Loucy (cell line): ENCODE measurements around the gene VWA5B2.

Experiments
- H2AFZ ChIP-seq: fragments of 200-600 bp; sonication (generic); 2 replicates; pipeline ENCODE4 v1.6.0; 2016; ENCODE audit warnings: antibody characterized with exemption, mild to moderate bottlenecking, low read length, moderate library complexity
- H3F3A ChIP-seq: fragments of 200-600 bp; 2 replicates; pipeline ENCODE4 v1.6.0; 2016; ENCODE audit warnings: antibody characterized with exemption, low read depth, mild to moderate bottlenecking
- H3K27me3 ChIP-seq: fragments of 200-600 bp; sonication (generic); 2 replicates; pipeline ENCODE4 v1.6.1; 2014; ENCODE audit warnings: low read length, mild to moderate bottlenecking; ENCODE audit not compliant: insufficient read depth, poor library complexity, severe bottlenecking
- H3K36me3 ChIP-seq: fragments of 200-600 bp; sonication (generic); 2 replicates; pipeline ENCODE4 v1.6.1; 2016; ENCODE audit warnings: low read length; ENCODE audit not compliant: insufficient read depth
- H3K4me1 ChIP-seq: fragments of 200-600 bp; sonication (generic); 2 replicates; pipeline ENCODE4 v1.5.1; 2014; ENCODE audit warnings: low read length, mild to moderate bottlenecking; ENCODE audit not compliant: insufficient read depth, poor library complexity, severe bottlenecking
- H3K4me2 ChIP-seq: fragments of 200-600 bp; sonication (generic); 2 replicates; pipeline ENCODE4 v1.6.0; 2014; ENCODE audit warnings: antibody characterized with exemption, low read length, low read depth, mild to moderate bottlenecking; ENCODE audit not compliant: poor library complexity, severe bottlenecking
- H3K4me3 ChIP-seq: fragments of 200-600 bp; sonication (generic); 2 replicates; pipeline ENCODE4 v1.5.1; 2014; ENCODE audit warnings: low read length, mild to moderate bottlenecking, mixed read lengths; ENCODE audit not compliant: poor library complexity, severe bottlenecking
- H3K79me2 ChIP-seq: fragments of 200-600 bp; sonication (generic); 2 replicates; pipeline ENCODE4 v1.6.1; 2014; ENCODE audit warnings: low read length; ENCODE audit not compliant: insufficient read depth
- H3K9ac ChIP-seq: fragments of 200-600 bp; sonication (generic); 2 replicates; pipeline ENCODE4 v1.6.0; 2014; ENCODE audit warnings: mild to moderate bottlenecking, low read depth, low read length, moderate library complexity; ENCODE audit not compliant: poor library complexity, severe bottlenecking
- H3K9me2 ChIP-seq: fragments of 200-600 bp; sonication (generic); replicated peaks from 2 replicates; pipeline ENCODE4 v1.6.1; 2016; ENCODE audit warnings: low read depth, low read length, mixed read lengths
- H3K9me3 ChIP-seq: fragments of 200-600 bp; sonication (generic); 2 replicates; pipeline ENCODE4 v1.6.1; 2014; ENCODE audit warnings: mild to moderate bottlenecking, antibody characterized with exemption, low read length, low read depth; ENCODE audit not compliant: insufficient read depth
- H4K20me1 ChIP-seq: fragments of 200-600 bp; sonication (generic); 2 replicates; pipeline ENCODE4 v1.6.0; 2014; ENCODE audit warnings: antibody characterized with exemption, low read length, mild to moderate bottlenecking; ENCODE audit not compliant: insufficient read depth, poor library complexity, severe bottlenecking
- CTCF ChIP-seq: fragments of 200-600 bp; sonication (generic); conservative IDR thresholded peaks from 2 replicates; pipeline ENCODE4 v1.5.1; 2014; ENCODE audit warnings: mild to moderate bottlenecking, antibody characterized with exemption, low read length
- EZH2phosphoT487 ChIP-seq: fragments of 200-600 bp; IDR thresholded peaks from 2 replicates; pipeline ENCODE4 v1.6.1; 2018; ENCODE audit warnings: antibody characterized with exemption, mild to moderate bottlenecking, moderate library complexity, borderline replicate concordance

Gene VWA5B2

DNA sequence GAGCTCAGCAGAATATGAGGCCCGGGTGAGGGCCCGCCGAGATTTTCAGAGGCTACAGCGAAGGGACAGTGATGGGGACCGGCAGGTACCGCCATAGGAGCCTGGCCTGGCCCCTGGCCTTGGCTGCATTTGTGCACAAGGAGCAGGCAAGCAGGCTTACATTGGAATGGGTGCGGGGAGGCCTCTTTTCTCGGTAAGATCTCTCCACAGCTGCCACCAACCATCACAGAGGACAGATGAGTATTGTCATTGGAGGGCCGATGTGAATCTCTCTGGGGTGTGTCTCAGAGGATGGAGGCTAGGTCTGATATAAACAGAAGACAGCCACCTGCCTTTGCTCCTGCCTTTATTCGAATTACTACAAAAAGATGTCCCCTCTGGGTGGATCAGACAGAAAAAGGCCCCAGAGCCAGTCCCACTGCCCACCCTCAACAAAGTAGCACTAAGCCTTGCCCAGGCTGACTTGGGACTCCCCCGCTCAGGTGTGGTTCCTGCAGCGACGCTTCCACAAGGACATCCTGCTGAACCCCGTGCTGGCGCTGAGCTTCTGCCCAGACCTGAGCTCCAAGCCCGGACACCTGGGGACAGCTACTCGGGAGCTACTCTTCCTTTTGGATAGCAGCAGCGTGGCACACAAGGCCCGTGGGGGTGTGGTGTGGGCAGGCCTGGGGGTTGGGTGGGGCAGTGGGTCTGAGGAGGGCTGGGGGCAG lies 5.4 kb downstream of the VWA5B2 start:
- H3K36me3 ChIP-seq, result no peaks in the 10 kb centered on the region
- no peaks in the 10 kb centered on the region for H3K79me2 ChIP-seq
- no peak overlapping the region for H3K4me3 ChIP-seq
- H3F3A ChIP-seq, result no peaks in the 10 kb centered on the region
- H3K27me3 ChIP-seq, result no peaks in the 10 kb centered on the region
- H3K9me2 ChIP-seq, result no peaks in the 10 kb centered on the region
- H3K9me3 ChIP-seq, result no peaks in the 10 kb centered on the region
- H4K20me1 ChIP-seq, result no peaks in the 10 kb centered on the region
- H3K9ac ChIP-seq, result no peak overlapping the region
- H3K4me2 ChIP-seq, result no peak overlapping the region
- no peaks in the 10 kb centered on the region for H3K4me1 ChIP-seq
- TF ChIP-seq EZH2phosphoT487 (no peak), CTCF (no peak)
- H2AFZ ChIP-seq, result no peak overlapping the region

GRCh38 chr3:184235381-184236032 lies 6.1 kb downstream of the VWA5B2 start:
- no peaks in the 10 kb centered on the region for H3K9me3 ChIP-seq
- no peak overlapping the region for H3K4me3 ChIP-seq

GRCh38 chr3:184236033-184236410 lies 6.6 kb downstream of the VWA5B2 start:
- Histone ChIP-seq H3K36me3 (no peaks in the 10 kb centered on the region), H2AFZ (no peak overlapping the region), H3K9me2 (no peaks in the 10 kb centered on the region), H3F3A (no peaks in the 10 kb centered on the region), H3K79me2 (no peaks in the 10 kb centered on the region), H4K20me1 (no peaks in the 10 kb centered on the region), H3K9ac (no peak overlapping the region), H3K27me3 (no peaks in the 10 kb centered on the region), H3K4me1 (no peaks in the 10 kb centered on the region), H3K4me3 (no peak overlapping the region), H3K4me2 (no peak overlapping the region), H3K9me3 (no peaks in the 10 kb centered on the region)
- no peak for TF ChIP-seq EZH2phosphoT487
- TF ChIP-seq CTCF, result no peak

More at GRCh38 chr3:184235381-184236032, 6.1 kb downstream of the VWA5B2 start:
- Histone ChIP-seq H3K9me2 (no peaks in the 10 kb centered on the region), H4K20me1 (no peaks in the 10 kb centered on the region), H2AFZ (no peak overlapping the region), H3K79me2 (no peaks in the 10 kb centered on the region), H3K9ac (no peak overlapping the region), H3F3A (no peaks in the 10 kb centered on the region), H3K4me1 (no peaks in the 10 kb centered on the region), H3K27me3 (no peaks in the 10 kb centered on the region), H3K36me3 (no peaks in the 10 kb centered on the region), H3K4me2 (no peak overlapping the region)
- TF ChIP-seq CTCF (no peak), EZH2phosphoT487 (no peak)
